ENCODE measurements around the gene MCU. TPM values are rescaled to one million over a fixed set of nuclear protein-coding genes. Genes with fewer than 3 reads are reported as not detected.

Gene MCU
- total RNA-seq, 1 donor from 2014 or later: 31.8 TPM

DNA sequence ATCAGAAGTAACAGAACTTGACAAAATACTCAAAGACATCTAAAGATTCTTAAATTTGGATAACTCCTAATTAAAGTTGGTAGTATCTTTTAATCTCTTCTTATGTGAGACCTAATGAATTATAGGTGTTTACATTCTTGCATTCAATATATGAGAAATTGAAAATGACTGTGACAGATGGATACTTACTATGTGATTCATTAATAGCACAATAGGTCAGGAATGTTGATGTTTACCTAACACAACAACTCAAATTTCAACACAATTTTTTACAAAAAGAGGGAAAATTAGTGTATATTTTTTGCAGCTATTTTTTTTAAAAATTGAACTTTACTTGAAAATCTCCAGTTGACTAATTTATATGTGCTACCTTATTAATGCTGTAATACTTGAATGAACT lies 31.7 kb upstream of the MCU start:
- H3K4me1 Mint-ChIP-seq (ENCODE audit: low read depth, unreplicated experiment): peaks cover 4% of the 10 kb centered on the region
- Histone ChIP-seq H3K36me3 (ENCODE audit: insufficient read depth, low read length) (no peaks in the 10 kb centered on the region), H3K9ac (ENCODE audit: low read length) (no peak overlapping the region), H4K20me1 (ENCODE audit: insufficient read depth, low read length) (no peaks in the 10 kb centered on the region), H3K9me3 (ENCODE audit: insufficient read depth, low read depth, low read length) (no peaks in the 10 kb centered on the region), H3K27me3 (ENCODE audit: insufficient read depth, low read length) (no peaks in the 10 kb centered on the region), H3K27ac (ENCODE audit: low read depth, low read length) (no peak overlapping the region), H2AFZ (ENCODE audit: low read depth, low read length) (no peak overlapping the region), H3K79me2 (ENCODE audit: insufficient read depth, low read length) (no peaks in the 10 kb centered on the region), H3K4me3 (ENCODE audit: insufficient read depth, low read depth, low read length) (no peak overlapping the region), H3K4me1 (ENCODE audit: insufficient read depth, low read length) (no peaks in the 10 kb centered on the region), H3K4me2 (ENCODE audit: low read length) (no peak overlapping the region)
- DNase-seq (ENCODE audit: low read depth) (no peak), FAIRE-seq (no peak)
- H3K9me3 Mint-ChIP-seq (ENCODE audit: unreplicated experiment): no peaks in the 10 kb centered on the region
- no peak overlapping the region for H3K27ac Mint-ChIP-seq (ENCODE audit: unreplicated experiment)
- H3K4me3 Mint-ChIP-seq (ENCODE audit: unreplicated experiment): no peak overlapping the region
- H3K36me3 Mint-ChIP-seq (ENCODE audit: low read depth, unreplicated experiment): no peaks in the 10 kb centered on the region
- no peaks in the 10 kb centered on the region for H3K27me3 Mint-ChIP-seq (ENCODE audit: low read depth, unreplicated experiment)
- TF ChIP-seq EZH2 (IDR thresholded peaks at IDR 0.05; ENCODE audit: insufficient read depth, low read length): no peak
- TF ChIP-seq, protein P1, sequence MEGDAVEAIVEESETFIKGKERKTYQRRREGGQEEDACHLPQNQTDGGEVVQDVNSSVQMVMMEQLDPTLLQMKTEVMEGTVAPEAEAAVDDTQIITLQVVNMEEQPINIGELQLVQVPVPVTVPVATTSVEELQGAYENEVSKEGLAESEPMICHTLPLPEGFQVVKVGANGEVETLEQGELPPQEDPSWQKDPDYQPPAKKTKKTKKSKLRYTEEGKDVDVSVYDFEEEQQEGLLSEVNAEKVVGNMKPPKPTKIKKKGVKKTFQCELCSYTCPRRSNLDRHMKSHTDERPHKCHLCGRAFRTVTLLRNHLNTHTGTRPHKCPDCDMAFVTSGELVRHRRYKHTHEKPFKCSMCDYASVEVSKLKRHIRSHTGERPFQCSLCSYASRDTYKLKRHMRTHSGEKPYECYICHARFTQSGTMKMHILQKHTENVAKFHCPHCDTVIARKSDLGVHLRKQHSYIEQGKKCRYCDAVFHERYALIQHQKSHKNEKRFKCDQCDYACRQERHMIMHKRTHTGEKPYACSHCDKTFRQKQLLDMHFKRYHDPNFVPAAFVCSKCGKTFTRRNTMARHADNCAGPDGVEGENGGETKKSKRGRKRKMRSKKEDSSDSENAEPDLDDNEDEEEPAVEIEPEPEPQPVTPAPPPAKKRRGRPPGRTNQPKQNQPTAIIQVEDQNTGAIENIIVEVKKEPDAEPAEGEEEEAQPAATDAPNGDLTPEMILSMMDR (IDR thresholded peaks at IDR 0.05; ENCODE audit: insufficient read depth, low read depth, low read length): no peak

DNA sequence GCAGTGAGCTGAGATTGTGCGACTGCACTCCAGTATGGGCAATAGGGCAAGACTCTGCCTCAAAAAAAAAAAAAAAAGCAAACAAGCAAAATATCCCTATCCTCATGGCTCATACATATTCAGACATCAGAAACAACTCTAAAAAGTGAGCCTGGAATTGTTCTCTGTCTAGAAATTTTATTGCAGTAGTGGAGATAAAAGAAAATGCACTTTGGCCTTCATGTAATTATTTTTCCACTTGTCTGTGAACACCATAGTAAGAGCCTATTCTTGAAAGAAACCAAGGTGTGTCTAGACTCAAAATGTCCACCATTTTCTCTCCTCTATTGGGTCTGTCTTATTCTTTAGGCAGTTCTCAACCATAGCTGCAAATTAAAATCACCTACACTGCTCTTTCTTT lies 30.5 kb upstream of the MCU start:
- DNase-seq (ENCODE audit: low read depth) (no peak), FAIRE-seq (no peak)
- no peak overlapping the region for H3K4me3 Mint-ChIP-seq (ENCODE audit: unreplicated experiment)
- Histone ChIP-seq H3K4me2 (ENCODE audit: low read length) (no peak overlapping the region), H3K79me2 (ENCODE audit: insufficient read depth, low read length) (no peaks in the 10 kb centered on the region), H3K27ac (ENCODE audit: low read depth, low read length) (no peak overlapping the region), H3K4me1 (ENCODE audit: insufficient read depth, low read length) (no peaks in the 10 kb centered on the region), H3K36me3 (ENCODE audit: insufficient read depth, low read length) (no peaks in the 10 kb centered on the region), H3K4me3 (ENCODE audit: insufficient read depth, low read depth, low read length) (no peak overlapping the region), H3K9me3 (ENCODE audit: insufficient read depth, low read depth, low read length) (no peaks in the 10 kb centered on the region), H4K20me1 (ENCODE audit: insufficient read depth, low read length) (no peaks in the 10 kb centered on the region), H3K9ac (ENCODE audit: low read length) (no peak overlapping the region), H3K27me3 (ENCODE audit: insufficient read depth, low read length) (no peaks in the 10 kb centered on the region), H2AFZ (ENCODE audit: low read depth, low read length) (no peak overlapping the region)
- H3K27ac Mint-ChIP-seq (ENCODE audit: unreplicated experiment): no peak overlapping the region
- no peaks in the 10 kb centered on the region for H3K27me3 Mint-ChIP-seq (ENCODE audit: low read depth, unreplicated experiment)
- no peaks in the 10 kb centered on the region for H3K36me3 Mint-ChIP-seq (ENCODE audit: low read depth, unreplicated experiment)
- H3K4me1 Mint-ChIP-seq (ENCODE audit: low read depth, unreplicated experiment): peaks cover 4% of the 10 kb centered on the region
- TF ChIP-seq, protein P1 (IDR thresholded peaks at IDR 0.05; ENCODE audit: insufficient read depth, low read depth, low read length): no peak
- TF ChIP-seq EZH2 (IDR thresholded peaks at IDR 0.05; ENCODE audit: insufficient read depth, low read length): no peak
- H3K9me3 Mint-ChIP-seq (ENCODE audit: unreplicated experiment): no peaks in the 10 kb centered on the region

DNA sequence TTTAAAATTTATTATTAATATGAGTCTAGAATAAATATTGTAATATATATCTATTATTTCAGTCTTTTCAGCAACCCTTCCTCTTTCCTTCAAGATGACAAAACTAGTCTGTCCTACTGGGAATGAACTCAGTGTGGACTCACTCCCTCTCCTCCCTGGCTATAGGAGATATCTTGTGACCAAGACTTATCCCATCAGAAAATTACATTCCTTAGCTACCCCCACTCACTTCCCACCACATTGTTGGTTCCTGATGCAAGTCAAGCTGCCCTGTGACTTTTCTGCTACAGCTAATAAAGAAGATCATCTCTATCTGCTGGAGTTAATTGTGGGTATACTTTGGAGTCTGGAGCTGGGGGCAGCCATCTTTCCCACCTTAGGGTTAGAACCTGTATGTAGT lies 28.0 kb upstream of the MCU start:
- Histone ChIP-seq H3K79me2 (ENCODE audit: insufficient read depth, low read length) (no peaks in the 10 kb centered on the region), H2AFZ (ENCODE audit: low read depth, low read length) (peak overlapping the region; percentile 50), H3K4me2 (ENCODE audit: low read length) (no peak overlapping the region), H3K27me3 (ENCODE audit: insufficient read depth, low read length) (no peaks in the 10 kb centered on the region), H3K36me3 (ENCODE audit: insufficient read depth, low read length) (no peaks in the 10 kb centered on the region), H3K4me1 (ENCODE audit: insufficient read depth, low read length) (no peaks in the 10 kb centered on the region), H3K27ac (ENCODE audit: low read depth, low read length) (no peak overlapping the region), H3K4me3 (ENCODE audit: insufficient read depth, low read depth, low read length) (no peak overlapping the region), H3K9ac (ENCODE audit: low read length) (no peak overlapping the region), H3K9me3 (ENCODE audit: insufficient read depth, low read depth, low read length) (no peaks in the 10 kb centered on the region), H4K20me1 (ENCODE audit: insufficient read depth, low read length) (no peaks in the 10 kb centered on the region)
- Mint-ChIP-seq H3K27ac (ENCODE audit: unreplicated experiment) (peak overlapping the region; percentile 79), H3K27me3 (ENCODE audit: low read depth, unreplicated experiment) (no peaks in the 10 kb centered on the region), H3K9me3 (ENCODE audit: unreplicated experiment) (no peaks in the 10 kb centered on the region), H3K4me1 (ENCODE audit: low read depth, unreplicated experiment) (peaks cover 4% of the 10 kb centered on the region), H3K4me3 (ENCODE audit: unreplicated experiment) (no peak overlapping the region), H3K36me3 (ENCODE audit: low read depth, unreplicated experiment) (no peaks in the 10 kb centered on the region)
- no peak for FAIRE-seq
- no peak for DNase-seq (ENCODE audit: low read depth)
- TF ChIP-seq, protein P1 (IDR thresholded peaks at IDR 0.05; ENCODE audit: insufficient read depth, low read depth, low read length): no peak
- TF ChIP-seq EZH2 (IDR thresholded peaks at IDR 0.05; ENCODE audit: insufficient read depth, low read length): no peak
